Bronchial epithelial cell (primary cell): ENCODE results near the gene KCNC4. TPM values are rescaled to one million over a fixed set of nuclear protein-coding genes. Genes with fewer than 3 reads are reported as not detected.
A peak's percentile ranks its signal among the peaks of the same experiment; 100 is the strongest.

Experiments used
- DNase-seq: peaks from one replicate; pipeline ENCODE4 v3.0.0-alpha.2; 2010; ENCODE audit warnings: low read depth
- FAIRE-seq: peaks from 2 replicates; lab custom pipeline; 2011; peaks lifted over from hg19 to GRCh38; lab: Jason Lieb, UNC
- H3K27me3 ChIP-seq: 2 replicates; pipeline ENCODE4 v1.5.1; 2011; ENCODE audit warnings: low read length; ENCODE audit not compliant: control insufficient read depth, insufficient read depth
- H3K36me3 ChIP-seq: 2 replicates; pipeline ENCODE4 v1.5.1; 2011; ENCODE audit warnings: low read length; ENCODE audit not compliant: control insufficient read depth, insufficient read depth
- H3K4me3 ChIP-seq: 2 replicates; pipeline ENCODE4 v1.5.1; 2011; ENCODE audit warnings: mild to moderate bottlenecking, low read depth, low read length, control low read depth
- total RNA-seq: library from RNA; depleted of rRNA; stranded (reverse); fragments of >200 nt; gene quantifications from 2 replicates; pipeline ENCODE4 v1.2.1, GENCODE V29; 2014
- TF ChIP-seq, protein P1 (sequence below): IDR thresholded peaks from 2 replicates; pipeline ENCODE4 v1.5.1; 2011; ENCODE audit warnings: mild to moderate bottlenecking, moderate library complexity, low read length, control low read depth, inconsistent platforms; ENCODE audit not compliant: insufficient read depth, severe bottlenecking

The KCNC4 gene
- total RNA-seq, 1 donor from 2014 or later, result 0.53 TPM

- no peak overlapping the region for H3K4me3 ChIP-seq
- H3K36me3 ChIP-seq, result no peaks in the 10 kb centered on the region
- DNase-seq (no peak), FAIRE-seq (no peak)
- no peaks in the 10 kb centered on the region for H3K27me3 ChIP-seq
- TF ChIP-seq, protein P1, sequence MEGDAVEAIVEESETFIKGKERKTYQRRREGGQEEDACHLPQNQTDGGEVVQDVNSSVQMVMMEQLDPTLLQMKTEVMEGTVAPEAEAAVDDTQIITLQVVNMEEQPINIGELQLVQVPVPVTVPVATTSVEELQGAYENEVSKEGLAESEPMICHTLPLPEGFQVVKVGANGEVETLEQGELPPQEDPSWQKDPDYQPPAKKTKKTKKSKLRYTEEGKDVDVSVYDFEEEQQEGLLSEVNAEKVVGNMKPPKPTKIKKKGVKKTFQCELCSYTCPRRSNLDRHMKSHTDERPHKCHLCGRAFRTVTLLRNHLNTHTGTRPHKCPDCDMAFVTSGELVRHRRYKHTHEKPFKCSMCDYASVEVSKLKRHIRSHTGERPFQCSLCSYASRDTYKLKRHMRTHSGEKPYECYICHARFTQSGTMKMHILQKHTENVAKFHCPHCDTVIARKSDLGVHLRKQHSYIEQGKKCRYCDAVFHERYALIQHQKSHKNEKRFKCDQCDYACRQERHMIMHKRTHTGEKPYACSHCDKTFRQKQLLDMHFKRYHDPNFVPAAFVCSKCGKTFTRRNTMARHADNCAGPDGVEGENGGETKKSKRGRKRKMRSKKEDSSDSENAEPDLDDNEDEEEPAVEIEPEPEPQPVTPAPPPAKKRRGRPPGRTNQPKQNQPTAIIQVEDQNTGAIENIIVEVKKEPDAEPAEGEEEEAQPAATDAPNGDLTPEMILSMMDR, result no peak
Measured at GRCh38 chr1:110230381-110231199, 20.5 kb downstream of the KCNC4 start.

- FAIRE-seq (no peak), DNase-seq (no peak)
- H3K27me3 ChIP-seq, result no peaks in the 10 kb centered on the region
- no peaks in the 10 kb centered on the region for H3K36me3 ChIP-seq
- no peak overlapping the region for H3K4me3 ChIP-seq
- TF ChIP-seq, protein P1, result no peak
Measured at GRCh38 chr1:110233861-110234260, 23.7 kb downstream of the KCNC4 start.

- TF ChIP-seq, protein P1, result no peak
- FAIRE-seq, result no peak
- Histone ChIP-seq H3K36me3 (no peaks in the 10 kb centered on the region), H3K27me3 (no peaks in the 10 kb centered on the region), H3K4me3 (no peak overlapping the region)
- peak; percentile 63 for DNase-seq
Measured at GRCh38 chr1:110234691-110235090, 24.6 kb downstream of the KCNC4 start.

- TF ChIP-seq, protein P1, result no peak
- Histone ChIP-seq H3K4me3 (no peak overlapping the region), H3K27me3 (no peaks in the 10 kb centered on the region), H3K36me3 (no peaks in the 10 kb centered on the region)
- FAIRE-seq (no peak), DNase-seq (no peak)
Measured at GRCh38 chr1:110235181-110235833, 25.2 kb downstream of the KCNC4 start.

- TF ChIP-seq, protein P1, result no peak
- H3K27me3 ChIP-seq, result no peaks in the 10 kb centered on the region
- DNase-seq, result peak; percentile 98
- H3K36me3 ChIP-seq, result no peaks in the 10 kb centered on the region
- peak; percentile 55 for FAIRE-seq
- H3K4me3 ChIP-seq, result no peak overlapping the region
Measured at GRCh38 chr1:110235834-110236682, 25.9 kb downstream of the KCNC4 start.
